ENCODE measurements around the gene EIF1B. TPM values are rescaled to one million over a fixed set of nuclear protein-coding genes. Genes with fewer than 3 reads are reported as not detected.

The EIF1B gene
- polyA plus RNA-seq, 1 donor (not counting 4 experiments of a cell fraction or from before 2014, with no cell fraction given), result 23.5 TPM

GRCh38 chr3:40336511-40337135 is 27.1 kb downstream of the EIF1B start:
- TF ChIP-seq, protein P1, sequence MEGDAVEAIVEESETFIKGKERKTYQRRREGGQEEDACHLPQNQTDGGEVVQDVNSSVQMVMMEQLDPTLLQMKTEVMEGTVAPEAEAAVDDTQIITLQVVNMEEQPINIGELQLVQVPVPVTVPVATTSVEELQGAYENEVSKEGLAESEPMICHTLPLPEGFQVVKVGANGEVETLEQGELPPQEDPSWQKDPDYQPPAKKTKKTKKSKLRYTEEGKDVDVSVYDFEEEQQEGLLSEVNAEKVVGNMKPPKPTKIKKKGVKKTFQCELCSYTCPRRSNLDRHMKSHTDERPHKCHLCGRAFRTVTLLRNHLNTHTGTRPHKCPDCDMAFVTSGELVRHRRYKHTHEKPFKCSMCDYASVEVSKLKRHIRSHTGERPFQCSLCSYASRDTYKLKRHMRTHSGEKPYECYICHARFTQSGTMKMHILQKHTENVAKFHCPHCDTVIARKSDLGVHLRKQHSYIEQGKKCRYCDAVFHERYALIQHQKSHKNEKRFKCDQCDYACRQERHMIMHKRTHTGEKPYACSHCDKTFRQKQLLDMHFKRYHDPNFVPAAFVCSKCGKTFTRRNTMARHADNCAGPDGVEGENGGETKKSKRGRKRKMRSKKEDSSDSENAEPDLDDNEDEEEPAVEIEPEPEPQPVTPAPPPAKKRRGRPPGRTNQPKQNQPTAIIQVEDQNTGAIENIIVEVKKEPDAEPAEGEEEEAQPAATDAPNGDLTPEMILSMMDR (optimal IDR thresholded peaks at IDR 0.05 in 1 of 3, IDR thresholded peaks at IDR 0.05 in 1 of 3, conservative IDR thresholded peaks at IDR 0.05 in 1 of 3; ENCODE audit: extremely low read depth in 1 of 3, insufficient read depth in 2 of 3, low read length in 3 of 3), result no peak
- no peak for TF ChIP-seq EZH2 (IDR thresholded peaks at IDR 0.05; ENCODE audit: low read length)
- Histone ChIP-seq H3K4me3 (ENCODE audit: control insufficient read depth in 2 of 3, extremely low read depth in 1 of 3, insufficient read depth in 2 of 3, low read depth in 1 of 3, low read length in 3 of 3) (no peak overlapping the region), H2AFZ (ENCODE audit: control insufficient read depth, low read length) (no peak overlapping the region), H3K9ac (ENCODE audit: control insufficient read depth, extremely low read depth, insufficient read depth, low read length) (no peak overlapping the region), H3K36me3 (ENCODE audit: control insufficient read depth in 2 of 2, extremely low read depth in 1 of 2, insufficient read depth in 2 of 2, low read length in 2 of 2) (no peaks in the 10 kb centered on the region), H3K9me1 (ENCODE audit: control insufficient read depth, extremely low read depth, insufficient read depth, low read length) (no peaks in the 10 kb centered on the region), H4K20me1 (ENCODE audit: control insufficient read depth, extremely low read depth, insufficient read depth, low read length) (no peaks in the 10 kb centered on the region), H3K27ac (ENCODE audit: control insufficient read depth, insufficient read depth, low read length) (peak overlapping the region; percentile 61), H3K27me3 (ENCODE audit: control insufficient read depth, extremely low read depth, insufficient read depth, low read length) (no peaks in the 10 kb centered on the region), H3K4me1 (ENCODE audit: control insufficient read depth, extremely low read depth, insufficient read depth, low read length) (peaks cover 23% of the 10 kb centered on the region), H3K4me2 (ENCODE audit: control insufficient read depth, extremely low read depth, insufficient read depth, low read depth, low read length) (peak overlapping the region; percentile 36), H3K9me3 (ENCODE audit: control insufficient read depth, low read depth, low read length) (no peaks in the 10 kb centered on the region), H3K79me2 (ENCODE audit: control insufficient read depth, insufficient read depth, low read length) (no peaks in the 10 kb centered on the region)
- DNase-seq (ENCODE audit: low read depth, low spot score) (no peak), FAIRE-seq (no peak)
- dilution Hi-C loops (cut with MboI; ENCODE audit: extremely low pct_ligation_motif_present, low sequenced_read_pairs), result no loop called here

GRCh38 chr3:40337136-40338108 is 27.9 kb downstream of the EIF1B start:
- Histone ChIP-seq H3K4me1 (ENCODE audit: control insufficient read depth, extremely low read depth, insufficient read depth, low read length) (peaks cover 23% of the 10 kb centered on the region), H3K79me2 (ENCODE audit: control insufficient read depth, insufficient read depth, low read length) (no peaks in the 10 kb centered on the region), H3K9me3 (ENCODE audit: control insufficient read depth, low read depth, low read length) (no peaks in the 10 kb centered on the region), H4K20me1 (ENCODE audit: control insufficient read depth, extremely low read depth, insufficient read depth, low read length) (no peaks in the 10 kb centered on the region), H3K27ac (ENCODE audit: control insufficient read depth, insufficient read depth, low read length) (peak overlapping the region; percentile 61), H3K9me1 (ENCODE audit: control insufficient read depth, extremely low read depth, insufficient read depth, low read length) (no peaks in the 10 kb centered on the region), H3K4me2 (ENCODE audit: control insufficient read depth, extremely low read depth, insufficient read depth, low read depth, low read length) (peak overlapping the region; percentile 36), H3K4me3 (ENCODE audit: control insufficient read depth in 2 of 3, extremely low read depth in 1 of 3, insufficient read depth in 2 of 3, low read depth in 1 of 3, low read length in 3 of 3) (no peak overlapping the region), H2AFZ (ENCODE audit: control insufficient read depth, low read length) (no peak overlapping the region), H3K27me3 (ENCODE audit: control insufficient read depth, extremely low read depth, insufficient read depth, low read length) (no peaks in the 10 kb centered on the region), H3K36me3 (ENCODE audit: control insufficient read depth in 2 of 2, extremely low read depth in 1 of 2, insufficient read depth in 2 of 2, low read length in 2 of 2) (no peaks in the 10 kb centered on the region), H3K9ac (ENCODE audit: control insufficient read depth, extremely low read depth, insufficient read depth, low read length) (no peak overlapping the region)
- dilution Hi-C loops (cut with MboI; ENCODE audit: extremely low pct_ligation_motif_present, low sequenced_read_pairs), result no loop called here
- no peak for DNase-seq (ENCODE audit: low read depth, low spot score)
- no peak for TF ChIP-seq EZH2 (IDR thresholded peaks at IDR 0.05; ENCODE audit: low read length)
- TF ChIP-seq, protein P1 (optimal IDR thresholded peaks at IDR 0.05 in 1 of 3, IDR thresholded peaks at IDR 0.05 in 1 of 3, conservative IDR thresholded peaks at IDR 0.05 in 1 of 3; ENCODE audit: extremely low read depth in 1 of 3, insufficient read depth in 2 of 3, low read length in 3 of 3), result no peak
- peak; percentile 48 for FAIRE-seq
